Measurements from ENCODE around the gene ADGRV1. TPM values are rescaled to one million over a fixed set of nuclear protein-coding genes. Genes with fewer than 3 reads are reported as not detected.

Gene ADGRV1
- total and polyA plus RNA-seq, 8 donors, result 0.75 to 10.3 (median 4.0) TPM

DNA sequence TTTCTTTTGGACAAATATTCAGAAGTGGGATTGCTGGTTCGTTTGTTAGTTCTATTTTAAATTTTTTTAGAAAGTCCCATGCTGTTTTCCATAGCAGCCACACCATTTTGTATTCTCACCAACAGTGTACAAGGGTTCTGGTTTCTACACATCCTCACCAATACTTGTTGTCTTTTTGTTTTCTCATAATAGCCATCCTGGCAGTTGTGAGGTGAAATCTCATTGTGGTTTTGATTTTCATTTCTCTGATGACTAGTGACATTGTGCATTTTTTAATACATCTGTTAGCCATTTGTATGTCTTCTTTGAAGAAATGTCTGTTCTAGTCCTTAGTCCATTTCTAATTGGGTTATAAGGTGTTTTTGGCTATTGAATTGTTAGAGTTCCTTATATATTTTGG lies 610.3 kb downstream of the ADGRV1 start:
- no peak for TF ChIP-seq POLR2AphosphoS5 (IDR thresholded peaks at IDR 0.05)
- TF ChIP-seq, protein P1, sequence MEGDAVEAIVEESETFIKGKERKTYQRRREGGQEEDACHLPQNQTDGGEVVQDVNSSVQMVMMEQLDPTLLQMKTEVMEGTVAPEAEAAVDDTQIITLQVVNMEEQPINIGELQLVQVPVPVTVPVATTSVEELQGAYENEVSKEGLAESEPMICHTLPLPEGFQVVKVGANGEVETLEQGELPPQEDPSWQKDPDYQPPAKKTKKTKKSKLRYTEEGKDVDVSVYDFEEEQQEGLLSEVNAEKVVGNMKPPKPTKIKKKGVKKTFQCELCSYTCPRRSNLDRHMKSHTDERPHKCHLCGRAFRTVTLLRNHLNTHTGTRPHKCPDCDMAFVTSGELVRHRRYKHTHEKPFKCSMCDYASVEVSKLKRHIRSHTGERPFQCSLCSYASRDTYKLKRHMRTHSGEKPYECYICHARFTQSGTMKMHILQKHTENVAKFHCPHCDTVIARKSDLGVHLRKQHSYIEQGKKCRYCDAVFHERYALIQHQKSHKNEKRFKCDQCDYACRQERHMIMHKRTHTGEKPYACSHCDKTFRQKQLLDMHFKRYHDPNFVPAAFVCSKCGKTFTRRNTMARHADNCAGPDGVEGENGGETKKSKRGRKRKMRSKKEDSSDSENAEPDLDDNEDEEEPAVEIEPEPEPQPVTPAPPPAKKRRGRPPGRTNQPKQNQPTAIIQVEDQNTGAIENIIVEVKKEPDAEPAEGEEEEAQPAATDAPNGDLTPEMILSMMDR (IDR thresholded peaks at IDR 0.05), result no peak
- TF ChIP-seq EP300 (IDR thresholded peaks at IDR 0.05), result no peak
- no peak for TF ChIP-seq POLR2A (IDR thresholded peaks at IDR 0.05)
- H3K36me3 ChIP-seq, result no peaks in the 10 kb centered on the region
- no peak for DNase-seq
- peaks cover 0 to 24% (median 0%) of the 10 kb centered on the region in 4 donors for H3K4me1 ChIP-seq
- 60 to 89% (median 79%) methylated on average over 1 of the region's 1 CpG for WGBS, 5 donors
- no peaks in the 10 kb centered on the region for H3K9me3 ChIP-seq
- no peak overlapping the region for H3K4me3 ChIP-seq
- no peak overlapping the region for H3K27ac ChIP-seq
- H3K27me3 ChIP-seq, result no peaks in the 10 kb centered on the region
- intact Hi-C loops (cut with DNase I; ENCODE audit: low total_unique reads), result no loop called here

DNA sequence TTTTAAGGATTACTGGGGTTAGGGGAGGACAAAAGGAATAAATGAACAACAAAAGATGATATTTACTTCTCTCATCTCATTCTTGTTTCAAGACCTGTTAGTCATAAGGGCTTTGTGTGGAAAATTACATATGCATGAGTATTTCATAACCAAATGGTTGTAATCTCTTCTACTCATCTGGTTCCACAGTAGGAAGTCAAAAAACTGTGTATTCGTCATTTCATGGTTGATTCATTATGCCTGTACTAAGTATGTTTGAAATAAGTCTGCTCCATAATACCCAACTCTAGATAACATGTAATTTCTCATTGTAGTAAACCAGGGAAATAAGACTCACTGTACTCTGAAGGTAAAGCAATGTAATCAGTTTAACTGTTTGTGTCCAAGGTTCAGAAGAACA lies 611.7 kb downstream of the ADGRV1 start:
- Histone ChIP-seq H3K9me3 (no peaks in the 10 kb centered on the region), H3K4me1 (peaks cover 0 to 18% (median 2%) of the 10 kb centered on the region in 4 donors), H3K36me3 (no peaks in the 10 kb centered on the region), H3K27ac (no peak overlapping the region), H3K27me3 (no peaks in the 10 kb centered on the region), H3K4me3 (no peak overlapping the region)
- no peak for DNase-seq
- 0% methylated on average over 1 of the region's 1 CpG for WGBS, 5 donors
- intact Hi-C loops (cut with DNase I; ENCODE audit: low total_unique reads), result no loop called here
- no peak for TF ChIP-seq EP300 (IDR thresholded peaks at IDR 0.05)
- TF ChIP-seq, protein P1 (IDR thresholded peaks at IDR 0.05), result no peak
- TF ChIP-seq POLR2A (IDR thresholded peaks at IDR 0.05), result no peak
- TF ChIP-seq POLR2AphosphoS5 (IDR thresholded peaks at IDR 0.05), result no peak

GRCh38 chr5:91171322-91171721 lies 612.7 kb downstream of the ADGRV1 start:
- WGBS, 5 donors, result 64 to 72% (median 67%) methylated on average over 2 of the region's 2 CpGs
- TF ChIP-seq, protein P1 (IDR thresholded peaks at IDR 0.05), result no peak

DNA sequence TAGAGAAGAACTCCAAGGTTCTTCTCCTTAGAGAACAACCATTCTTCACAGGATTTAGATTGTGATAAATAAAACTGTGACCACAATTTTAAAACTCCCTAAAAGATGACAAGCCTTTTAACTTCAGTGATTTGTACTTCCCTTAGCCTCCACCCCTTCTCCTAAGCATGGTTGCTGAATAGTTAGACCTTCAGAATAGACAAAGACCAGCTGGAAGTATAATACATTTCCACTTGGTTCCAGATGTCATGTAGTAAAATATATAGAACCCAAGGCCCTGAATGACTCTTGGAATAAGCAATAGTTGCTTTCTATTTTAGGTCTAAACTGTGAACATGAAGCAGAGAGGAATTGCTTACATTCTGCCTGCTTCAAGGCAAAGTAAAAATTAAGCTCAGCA lies 615.8 kb downstream of the ADGRV1 start:
- intact Hi-C loops (cut with DNase I; ENCODE audit: low total_unique reads), result no loop called here
- Histone ChIP-seq H3K36me3 (no peaks in the 10 kb centered on the region), H3K4me1 (peaks cover 0 to 22% (median 8%) of the 10 kb centered on the region in 4 donors), H3K27me3 (no peaks in the 10 kb centered on the region), H3K4me3 (no peak overlapping the region), H3K9me3 (no peaks in the 10 kb centered on the region), H3K27ac (no peak overlapping the region)
- no peak for TF ChIP-seq EP300 (IDR thresholded peaks at IDR 0.05)
- no peak for TF ChIP-seq POLR2A (IDR thresholded peaks at IDR 0.05)
- TF ChIP-seq POLR2AphosphoS5 (IDR thresholded peaks at IDR 0.05), result peak in 1 of 3 donors; percentile 32
- TF ChIP-seq, protein P1 (IDR thresholded peaks at IDR 0.05), result no peak
- DNase-seq, result peak in 1 of 2 donors; percentile 48

More at GRCh38 chr5:91171322-91171721, 612.7 kb downstream of the ADGRV1 start:
- intact Hi-C loops (cut with DNase I; ENCODE audit: low total_unique reads), result no loop called here
- Histone ChIP-seq H3K27me3 (no peaks in the 10 kb centered on the region), H3K4me3 (no peak overlapping the region), H3K4me1 (peaks cover 0 to 19% (median 6%) of the 10 kb centered on the region in 4 donors), H3K9me3 (no peaks in the 10 kb centered on the region), H3K27ac (no peak overlapping the region), H3K36me3 (no peaks in the 10 kb centered on the region)
- no peak for DNase-seq

Data from stomach (tissue), 9 donors.